Measurements from ENCODE around the gene POLR2J.

Gene POLR2J

GRCh38 chr7:102426268-102427018 is 52.3 kb downstream of the POLR2J start:
- in situ Hi-C loops (cut with HindIII; ENCODE audit: low pct_ligation_motif_present, low pct_unique_long_range_greater_than_20kb, low sequenced_read_pairs): no loop called here
- DNase-seq: no peak

- in situ Hi-C loops (cut with HindIII; ENCODE audit: low pct_ligation_motif_present, low pct_unique_long_range_greater_than_20kb, low sequenced_read_pairs): no loop called here
- DNase-seq: no peak
These were observed 53.0 kb downstream of the POLR2J start for GRCh38 chr7:102425639-102426267.

GRCh38 chr7:102424787-102425218 is 53.9 kb downstream of the POLR2J start:
- DNase-seq: no peak
- in situ Hi-C loops (cut with HindIII; ENCODE audit: low pct_ligation_motif_present, low pct_unique_long_range_greater_than_20kb, low sequenced_read_pairs): no loop called here

GRCh38 chr7:102424129-102424551 is 54.6 kb downstream of the POLR2J start:
- no peak for DNase-seq

More at GRCh38 chr7:102424129-102424551, 54.6 kb downstream of the POLR2J start:
- in situ Hi-C loops (cut with HindIII; ENCODE audit: low pct_ligation_motif_present, low pct_unique_long_range_greater_than_20kb, low sequenced_read_pairs): no loop called here

Data from ACHN (cell line).